NCI-H2081 (cell line): ENCODE results near the gene BAIAP2L2.

Experiments used
- DNase-seq, 2 experiments: peaks; one replicate each; lab custom pipeline; 2025; lab: John Stamatoyannopoulos, UW

BAIAP2L2 gene

DNA sequence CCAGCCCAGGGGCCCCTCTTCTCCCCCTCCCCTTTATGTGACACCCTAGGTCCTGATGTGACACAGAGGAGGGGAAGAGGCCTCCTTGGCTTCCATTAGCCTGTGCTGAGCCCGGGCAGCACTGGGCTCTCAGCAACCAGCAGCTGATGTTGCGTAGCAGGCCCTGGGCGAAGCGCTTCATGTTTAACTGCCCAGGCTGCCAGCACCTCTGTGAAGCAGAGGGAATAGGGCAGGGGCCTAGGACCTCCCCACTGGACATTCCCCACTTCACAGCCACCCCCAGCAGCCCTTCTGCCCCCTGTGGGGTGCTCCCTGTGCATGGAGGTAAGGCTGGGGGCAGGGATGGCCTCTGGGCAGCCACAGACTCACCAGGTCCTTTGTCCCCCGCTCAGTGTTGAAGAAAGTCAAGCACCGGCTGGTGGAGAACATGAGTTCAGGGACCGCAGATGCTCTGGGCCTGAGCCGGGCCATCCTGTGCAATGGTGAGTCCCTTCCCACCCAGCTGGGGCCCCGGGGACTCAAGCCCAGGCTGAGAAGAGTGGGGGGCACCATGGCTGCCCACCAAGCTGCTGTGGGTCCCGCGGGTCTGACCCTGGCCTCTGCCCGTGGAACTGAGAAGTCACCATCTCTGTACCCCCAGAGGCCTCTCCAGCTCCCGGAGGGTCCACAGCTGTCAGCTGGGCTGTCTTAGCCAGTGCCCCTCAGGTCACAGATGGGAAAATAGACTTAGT, 41.7 kb downstream of the BAIAP2L2 start:
- DNase-seq, result no peak

DNA sequence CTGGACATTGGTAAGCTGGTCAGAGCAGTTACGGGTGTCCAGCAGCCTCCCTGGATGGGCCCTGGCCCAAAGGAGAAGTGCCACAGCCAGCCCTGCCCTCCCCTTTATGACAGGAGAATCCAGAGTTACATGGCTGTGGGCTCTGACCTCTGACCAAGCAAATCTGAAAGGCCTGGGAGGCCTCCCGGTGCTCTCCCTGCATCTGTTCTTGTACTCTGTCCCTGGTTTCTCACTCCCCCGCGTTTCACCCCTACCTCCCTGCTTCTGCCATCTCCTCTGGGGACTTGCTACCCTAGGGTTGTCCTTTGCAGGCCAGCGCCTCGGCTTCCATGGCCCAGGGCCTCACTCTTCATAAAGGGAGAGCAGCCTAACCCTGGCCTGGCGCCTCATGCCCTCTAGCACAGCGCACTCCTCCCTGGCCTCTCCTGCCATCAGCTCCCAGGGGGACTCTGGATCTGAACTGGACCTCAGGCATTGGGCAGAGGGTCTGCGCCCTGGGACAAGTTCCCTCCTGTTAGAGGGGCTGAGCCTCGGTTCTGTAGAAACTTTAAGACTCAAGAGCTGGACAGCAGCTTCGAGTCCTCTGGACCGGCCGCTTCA, 42.6 kb downstream of the BAIAP2L2 start:
- DNase-seq, result no peak

DNA sequence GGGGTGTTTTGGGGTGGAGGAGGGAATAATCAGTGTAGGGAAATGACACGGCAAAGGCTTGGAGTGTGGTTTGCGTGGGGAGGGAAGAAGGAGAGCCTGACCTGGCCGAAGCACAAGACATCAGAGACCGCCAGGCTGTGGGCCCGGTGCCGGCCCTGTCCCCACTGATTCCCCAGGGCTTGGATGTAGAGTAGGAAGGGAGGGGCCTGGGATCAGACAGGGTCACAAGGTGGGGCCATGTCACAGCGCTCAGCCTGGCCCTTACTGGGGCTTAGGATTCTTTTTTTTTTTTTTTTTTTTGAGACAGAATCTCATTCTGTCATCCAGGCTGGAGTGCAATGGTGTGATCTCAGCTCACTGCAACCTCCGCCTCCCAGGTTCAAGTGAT, 43.5 kb downstream of the BAIAP2L2 start:
- DNase-seq, result no peak

DNA sequence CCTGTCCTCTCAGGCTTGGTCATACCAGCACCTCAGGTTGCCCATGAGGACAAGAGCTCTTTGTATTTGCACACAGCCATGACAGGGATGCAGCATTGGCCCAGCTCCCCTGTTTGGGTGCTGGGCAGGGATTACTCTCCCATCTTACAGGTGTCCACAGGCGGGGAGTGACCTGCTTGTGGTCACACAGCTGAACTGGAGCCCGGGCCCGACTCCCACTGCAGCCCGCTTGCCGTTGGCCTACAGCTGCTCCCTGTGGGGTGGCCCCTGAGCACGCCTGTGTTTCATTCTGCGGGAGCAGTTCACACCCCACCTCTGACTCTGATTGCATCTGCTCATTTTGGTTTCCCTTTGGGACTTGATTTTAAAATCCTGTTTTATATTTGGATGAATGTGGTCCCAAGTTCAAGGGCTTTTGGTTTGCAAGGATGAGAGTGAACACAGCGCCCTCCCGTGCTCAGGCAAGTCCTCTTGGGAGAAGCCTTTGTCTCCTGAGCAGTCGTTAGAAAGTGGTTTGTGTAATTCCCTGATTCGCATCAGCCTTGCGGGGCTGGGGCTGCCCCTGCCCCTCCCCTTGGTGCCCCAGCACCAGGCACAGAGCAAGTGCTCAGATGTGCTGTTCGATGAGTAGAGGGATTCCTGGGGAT, 44.0 kb downstream of the BAIAP2L2 start:
- DNase-seq, result no peak

DNA sequence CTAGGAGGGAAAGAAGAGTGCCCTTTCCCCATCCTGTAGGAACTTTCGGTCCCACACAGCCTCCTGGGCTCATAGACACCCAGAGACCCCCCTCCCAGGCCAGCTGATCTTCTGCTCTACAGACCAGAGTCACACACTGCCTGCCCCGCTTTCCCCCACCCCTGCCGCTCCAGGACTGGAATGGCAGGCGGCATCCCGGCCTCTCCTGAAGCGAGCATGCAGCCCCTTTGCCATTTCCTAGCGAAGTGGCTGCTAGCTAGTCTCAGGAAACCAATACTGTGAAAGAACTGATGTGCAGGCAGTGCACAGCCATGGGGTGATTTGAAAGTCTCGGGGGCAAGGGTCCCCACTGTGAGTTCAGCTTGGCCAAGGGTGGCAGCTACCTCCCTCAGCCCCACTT, 44.9 kb downstream of the BAIAP2L2 start:
- no peak for DNase-seq

DNA sequence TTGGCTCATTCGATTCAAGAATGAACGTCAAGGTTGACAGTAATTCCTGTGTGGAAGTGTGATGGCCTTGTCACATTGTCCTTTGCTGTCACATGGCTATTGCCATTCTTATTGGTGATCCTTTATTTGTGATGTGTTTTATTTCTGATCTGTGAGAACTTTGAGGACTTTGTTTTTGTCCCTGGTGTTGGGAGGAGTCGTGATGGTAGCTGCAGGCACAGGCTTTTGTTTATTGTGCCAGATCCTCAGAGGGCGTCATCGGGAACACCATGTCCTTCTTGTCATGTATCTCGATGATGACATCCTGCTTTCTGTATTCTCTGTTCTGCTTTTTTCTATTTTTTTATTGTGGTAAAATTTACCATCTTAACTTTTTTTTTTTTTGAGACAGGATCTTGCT, 47.7 kb downstream of the BAIAP2L2 start:
- no peak for DNase-seq

DNA sequence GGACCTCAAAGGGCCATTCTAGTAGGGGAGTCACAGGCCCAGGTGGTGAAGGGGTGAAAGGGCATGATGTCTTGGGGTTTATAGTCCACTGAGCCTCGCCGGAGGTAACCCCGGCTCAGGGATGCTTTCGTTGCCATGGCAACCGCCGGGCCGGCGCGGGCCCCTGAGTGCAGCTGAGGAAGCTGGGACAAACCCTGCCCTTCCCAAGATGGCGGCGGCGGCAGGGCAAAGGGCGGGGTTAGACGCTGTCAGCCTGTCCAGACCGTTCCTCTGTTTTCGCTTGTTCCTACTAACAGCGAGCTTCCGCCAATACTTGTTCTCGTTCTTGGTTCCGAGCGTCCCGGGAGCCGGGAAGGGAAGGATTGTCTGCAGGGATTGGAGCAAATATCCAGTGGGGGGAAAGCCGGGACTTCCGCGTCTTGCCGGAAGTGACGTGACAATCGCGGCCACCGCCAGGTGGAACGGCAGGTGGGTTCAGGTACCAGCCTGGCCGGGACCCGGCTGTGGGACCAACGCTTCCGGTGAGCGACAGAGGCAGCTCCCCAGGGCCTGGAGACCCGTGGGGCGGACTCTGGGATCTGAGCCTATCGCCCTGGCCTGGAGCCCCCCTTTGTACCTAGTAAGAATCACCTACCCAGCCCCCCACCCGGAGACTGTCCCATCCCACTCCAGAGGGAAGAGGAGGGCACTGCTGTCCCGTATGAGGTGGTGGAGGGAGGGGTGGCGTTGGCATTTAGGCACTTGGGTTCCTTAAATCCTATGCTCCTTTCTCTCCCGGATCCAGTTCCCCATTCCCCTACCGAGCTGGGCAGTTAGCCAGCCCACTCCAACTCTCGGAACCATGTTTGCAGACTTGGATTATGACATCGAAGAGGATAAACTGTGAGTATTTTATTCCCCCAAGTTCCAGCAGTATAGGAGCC, 53.3 kb downstream of the BAIAP2L2 start, which contains the start of gene PICK1:
Gene PICK1, plus strand, starts transcription at position 436 of the 923 bp plus-strand sequence. Its CDS starts 406 bp downstream, at position 842.
- DNase-seq, result peak; percentile 84 to 87

DNA sequence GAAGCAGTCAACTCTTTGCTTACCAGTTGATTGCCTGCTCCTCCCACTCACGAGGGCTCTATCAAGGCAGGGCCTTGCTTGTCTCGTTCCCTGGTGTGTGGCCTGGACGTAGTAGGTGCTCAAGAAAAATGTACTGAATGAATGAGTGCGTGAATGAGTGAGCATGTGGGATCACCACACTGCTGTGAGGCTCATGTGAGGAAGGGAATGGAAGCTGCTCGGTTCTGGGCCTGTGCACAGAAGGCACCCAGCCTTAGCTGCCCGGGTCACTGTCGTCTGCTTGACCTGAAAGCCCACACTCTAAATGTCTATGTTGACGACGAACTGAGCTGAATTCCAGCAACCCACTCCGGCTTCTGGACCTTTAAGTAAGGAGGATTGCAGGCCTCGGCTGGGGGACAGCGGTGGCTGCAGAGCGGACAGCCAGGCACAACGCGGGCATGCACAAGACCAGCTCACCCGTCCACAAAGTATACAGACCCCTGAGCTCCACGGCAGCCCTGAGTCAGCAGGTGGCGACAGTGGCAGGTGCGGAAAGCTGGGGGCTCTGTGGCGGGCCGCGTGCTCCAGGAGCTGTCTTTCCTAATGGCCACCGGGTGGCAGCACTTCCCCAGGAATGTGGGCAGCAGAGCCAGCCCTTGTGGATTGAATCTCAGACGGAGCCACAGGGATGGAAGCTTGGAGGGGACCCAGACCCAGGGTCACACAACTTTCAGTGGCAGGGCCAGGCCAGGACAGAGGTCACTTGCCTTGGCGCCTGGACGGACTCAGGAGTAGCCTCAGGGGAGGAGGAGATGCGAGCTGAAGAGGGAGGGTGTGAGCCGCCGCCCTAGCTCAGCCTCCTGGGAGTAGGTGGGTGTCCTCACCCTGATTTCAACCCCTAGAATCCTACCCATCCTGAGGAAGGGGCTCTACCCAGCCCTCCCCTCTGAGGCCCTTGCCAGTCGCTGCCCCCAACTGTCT, 58.3 kb downstream of the BAIAP2L2 start:
- peak; percentile 70 to 75 for DNase-seq

DNA sequence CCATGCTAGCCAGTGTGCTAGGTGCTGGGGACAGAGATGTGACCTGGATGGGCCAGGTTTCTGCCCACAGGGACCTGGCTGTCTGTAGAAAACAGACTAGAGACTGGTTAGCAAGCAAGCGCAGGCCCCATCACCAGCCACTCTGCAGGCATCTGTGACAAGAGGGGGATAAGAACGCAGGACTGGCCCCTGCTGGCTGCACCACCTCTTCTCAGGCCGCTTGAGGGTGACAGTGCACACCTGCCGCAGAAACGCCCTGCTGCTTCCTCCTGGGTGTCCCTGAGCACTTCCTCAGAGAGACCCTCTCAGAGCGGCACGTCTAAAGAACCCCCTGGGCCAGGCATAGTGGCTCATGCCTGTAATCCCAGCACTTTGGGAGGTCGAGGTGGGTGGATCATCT, 59.2 kb downstream of the BAIAP2L2 start:
- DNase-seq, result no peak

DNA sequence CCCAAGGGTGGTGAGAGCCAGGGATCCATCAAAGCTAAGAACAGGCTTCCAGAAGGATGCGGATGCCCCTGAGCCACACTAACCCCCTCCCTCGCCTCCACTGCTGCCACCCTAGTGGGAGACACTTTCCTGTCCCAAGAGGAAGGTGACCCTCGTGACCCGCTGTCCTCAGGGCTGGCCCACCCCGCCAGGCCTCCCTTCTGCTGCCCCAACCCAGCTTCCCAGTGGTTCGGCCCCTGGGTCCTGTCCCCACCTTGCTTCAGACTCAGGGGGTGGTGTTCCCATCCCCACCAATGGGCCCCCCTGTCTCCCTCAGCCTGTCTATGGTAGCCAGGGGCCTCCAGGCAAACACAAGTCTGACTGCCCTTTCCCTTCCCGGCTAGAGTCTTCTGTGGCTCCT, 59.8 kb downstream of the BAIAP2L2 start:
- no peak for DNase-seq

DNA sequence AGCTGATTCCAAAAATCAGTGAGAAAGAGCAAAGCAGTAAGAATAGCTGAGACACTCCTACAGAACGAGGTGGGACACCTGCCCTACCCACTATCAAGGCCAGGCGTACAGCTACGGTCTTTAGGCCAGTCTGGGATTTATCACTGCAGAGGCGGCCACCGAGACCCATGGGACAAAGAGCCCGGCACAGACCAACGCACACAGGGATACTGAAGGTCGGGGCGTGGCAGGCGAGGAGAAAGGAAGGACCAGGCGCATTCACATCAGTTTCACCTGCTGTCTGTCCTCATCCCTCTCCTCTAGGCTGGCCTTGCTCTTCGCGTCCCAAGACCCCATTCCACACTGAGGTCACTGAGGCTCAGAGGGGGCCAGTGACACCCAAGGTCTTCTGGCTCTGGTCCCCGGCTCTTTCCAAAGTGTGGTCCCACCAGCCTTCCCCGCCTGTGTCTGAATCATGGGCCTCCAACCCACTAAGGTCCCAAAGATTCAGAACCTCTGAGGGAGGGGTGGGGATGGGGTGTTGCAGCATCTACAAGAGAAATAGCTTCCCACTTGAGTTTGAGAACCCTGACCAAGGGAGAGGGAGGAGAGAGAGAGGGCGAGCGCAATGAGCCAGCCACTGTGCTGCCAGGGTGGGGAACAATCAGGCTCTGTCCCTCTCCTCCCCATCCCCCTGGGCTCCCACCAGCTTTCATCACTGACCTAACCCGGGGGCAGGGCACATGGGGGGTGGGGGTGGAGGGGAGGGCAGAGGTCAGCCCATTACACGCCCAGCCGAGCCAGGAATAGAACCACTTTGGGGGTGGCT, 60.5 kb downstream of the BAIAP2L2 start:
- no peak for DNase-seq

DNA sequence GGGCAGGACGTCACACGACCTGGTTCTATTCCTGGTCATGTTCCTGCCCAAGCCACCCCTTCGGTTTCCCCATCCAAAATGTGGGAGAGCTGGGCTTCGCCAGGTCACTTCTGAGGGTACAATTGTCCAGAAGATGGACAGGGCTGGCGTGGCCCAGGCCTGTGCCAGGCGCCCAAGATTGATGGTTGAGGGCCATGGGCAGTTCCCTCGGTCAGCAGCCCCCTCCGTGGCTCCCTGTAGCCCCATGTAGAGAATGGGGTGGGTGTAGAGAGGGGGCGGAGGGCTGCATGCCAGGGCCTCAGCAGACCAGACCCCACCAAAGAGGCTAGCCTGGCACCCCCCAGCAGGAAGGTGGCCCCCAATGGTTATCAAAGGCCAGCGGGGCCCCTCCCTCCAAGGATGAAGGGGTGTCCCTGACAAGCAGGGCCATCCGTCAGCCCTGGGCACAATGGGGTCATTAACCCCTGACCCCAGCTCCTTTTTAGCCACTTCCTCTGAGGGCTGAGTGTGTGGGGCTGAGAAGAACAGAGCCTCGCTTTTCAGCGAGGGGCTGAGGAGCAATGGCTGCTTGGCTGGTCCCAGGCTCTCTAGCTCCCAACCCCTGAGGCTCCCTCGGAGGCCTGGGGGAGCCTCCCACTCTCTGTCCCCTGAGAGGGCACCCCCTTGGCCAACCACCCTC, 64.3 kb downstream of the BAIAP2L2 start:
- no peak for DNase-seq

DNA sequence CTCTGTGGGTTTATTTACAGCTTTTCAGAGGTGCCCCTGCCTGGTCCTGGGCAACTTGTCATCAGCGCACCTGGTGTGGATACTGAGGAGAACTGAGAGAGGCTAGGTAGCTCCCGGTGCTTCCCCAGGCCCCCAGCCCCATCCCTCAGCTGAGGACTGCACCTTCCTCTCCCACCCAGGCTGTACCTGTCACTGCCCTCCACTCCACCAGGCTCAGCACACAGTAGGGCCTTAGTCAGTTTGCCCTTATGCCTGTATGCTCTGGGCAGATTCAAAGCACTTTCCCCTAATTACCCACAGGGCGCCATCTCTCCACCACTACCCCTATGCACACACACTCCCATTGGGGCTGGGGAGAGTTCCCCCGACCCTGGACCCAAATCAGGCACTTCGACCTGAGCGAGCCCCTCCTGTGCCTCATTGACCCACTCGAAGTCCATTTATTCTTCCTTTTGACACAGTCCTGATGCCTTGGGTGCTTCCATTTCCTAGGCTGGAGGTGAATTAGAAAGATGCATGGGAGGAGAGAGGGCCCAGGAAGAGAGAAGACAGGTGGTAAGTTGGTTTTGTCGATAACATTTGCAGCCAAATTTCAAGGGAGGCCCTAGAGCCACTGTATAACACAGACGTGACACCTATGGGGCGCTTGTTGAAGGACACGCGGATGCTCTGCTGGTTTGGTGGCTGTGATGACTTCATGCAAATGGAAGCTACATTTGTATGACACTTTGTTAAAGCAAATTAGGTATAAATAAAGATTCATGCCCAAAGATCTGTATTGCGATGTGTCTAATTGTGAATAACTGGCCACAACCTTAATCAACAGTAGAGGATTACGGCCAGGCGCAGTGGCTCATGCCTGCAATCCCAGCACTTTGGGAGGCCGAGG, 67.1 kb downstream of the BAIAP2L2 start:
- DNase-seq, result no peak

DNA sequence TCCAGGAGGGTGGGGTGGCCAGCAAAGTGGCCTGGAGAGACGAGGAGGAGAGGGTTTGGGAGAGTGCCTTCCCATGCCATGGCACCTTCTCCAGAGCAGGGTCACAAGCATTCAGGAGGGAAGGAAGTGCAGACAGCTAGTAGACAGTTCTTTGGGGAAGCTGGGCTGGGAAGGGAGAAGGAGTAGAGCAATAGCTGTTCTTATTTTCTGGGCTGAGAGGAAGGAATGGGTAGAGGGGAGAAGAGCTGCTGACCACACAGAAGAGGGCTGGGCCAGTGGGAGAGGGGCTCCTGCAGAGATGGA, 68.0 kb downstream of the BAIAP2L2 start:
- DNase-seq, result no peak

DNA sequence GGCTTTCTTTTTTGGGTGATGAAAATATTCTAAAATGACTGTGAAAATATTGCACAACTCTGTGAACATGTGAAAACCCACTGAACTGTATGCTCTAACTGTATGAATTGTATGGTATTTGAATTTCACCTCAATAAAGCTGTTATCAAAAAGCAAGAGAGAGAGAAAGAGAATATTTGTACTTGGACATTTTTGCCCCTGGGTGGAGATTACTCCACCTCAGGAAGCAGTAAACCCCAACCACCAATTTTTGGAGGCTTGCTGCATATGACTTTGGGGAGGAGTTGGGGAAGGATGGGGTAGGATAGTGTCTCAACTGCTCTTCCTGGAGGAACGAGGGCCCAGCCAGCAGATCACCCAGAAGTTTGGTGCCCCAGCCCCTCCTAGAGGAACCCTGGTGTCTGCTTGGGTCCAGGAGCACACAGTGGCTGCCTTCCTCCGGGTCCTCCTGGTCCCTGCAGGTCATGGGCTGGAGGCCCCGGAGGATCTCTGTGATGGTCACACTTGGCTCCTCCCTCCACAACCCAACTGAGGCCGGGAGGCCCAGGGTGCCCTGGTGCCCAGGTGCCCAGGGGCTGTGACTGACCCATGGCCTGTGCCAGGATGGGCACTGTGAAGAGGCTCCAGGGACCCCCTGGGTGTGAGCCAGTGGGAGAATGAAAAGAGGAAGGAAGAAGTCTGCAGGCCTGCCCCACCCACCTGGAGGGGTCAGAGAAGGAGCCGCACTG, 68.6 kb downstream of the BAIAP2L2 start:
- no peak for DNase-seq

DNA sequence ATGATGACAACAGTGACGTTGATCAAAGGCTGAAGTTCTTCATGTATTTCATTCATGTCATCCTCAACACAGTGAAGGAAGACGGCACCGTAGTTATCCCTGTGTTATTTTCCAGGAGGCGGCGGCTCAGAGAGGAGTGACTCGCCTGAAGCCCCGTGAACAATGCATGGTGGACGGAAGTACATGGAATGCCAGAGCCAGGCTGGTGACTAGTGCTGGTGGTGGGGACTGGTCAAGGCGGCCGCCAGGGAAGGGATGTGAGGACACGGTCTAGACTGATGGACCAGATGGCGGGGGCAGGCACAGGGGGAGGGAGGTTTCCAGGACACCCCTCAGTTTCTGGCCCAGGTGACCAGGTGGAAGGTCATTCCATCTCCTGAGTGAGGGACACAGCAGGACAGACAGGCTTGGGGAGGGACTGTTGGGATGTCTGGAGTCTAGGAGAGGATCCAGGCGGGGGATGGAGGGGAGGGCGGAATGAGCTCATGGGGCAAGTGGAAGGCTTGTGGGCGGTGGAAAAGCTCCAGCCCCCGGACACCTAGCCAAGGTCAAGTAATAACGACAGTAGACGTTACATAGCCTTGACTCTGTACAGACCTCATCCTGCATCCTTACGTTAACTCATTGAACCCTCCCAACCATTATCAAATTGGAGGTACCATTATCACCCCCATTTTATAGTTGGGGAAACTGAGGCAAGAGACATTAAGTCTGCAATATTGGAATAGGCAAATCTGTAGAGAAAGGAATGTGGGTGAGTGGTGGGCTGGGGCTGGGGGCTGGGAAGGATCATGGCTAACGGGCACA, 69.3 kb downstream of the BAIAP2L2 start:
- no peak for DNase-seq
